Activated CD4-positive, alpha-beta T cell treated with anti-CD3 and anti-CD28 coated beads for 36 hours (primary cell): ENCODE data around the gene ZNF628. TPM values are rescaled to one million over a fixed set of nuclear protein-coding genes. Genes with fewer than 3 reads are reported as not detected.
"Not testable (repeated sequence)": the region's sequence is repeated elsewhere in the genome, so short reads cannot be mapped to it uniquely, and the experiment has no call there.

ENCODE experiments used
- ATAC-seq: fragments of 200-7000 bp; cut with Tn5 transposase; one replicate; pipeline ENCODE4 v1.10.0; 2021; ENCODE audit warnings: mild to moderate bottlenecking, moderate library complexity
- CTCF ChIA-PET: fragments of 350-600 bp; sonication (Branson Sonifier 250); formaldehyde crosslinking; loops from one replicate; lab custom pipeline; 2021; ENCODE audit warnings: antibody characterized with exemption; lab: Charles Lee
- POLR2A ChIA-PET: fragments of 350-600 bp; sonication (Branson Sonifier 250); formaldehyde crosslinking; loops from one replicate; lab custom pipeline; 2021; ENCODE audit warnings: antibody characterized with exemption, inconsistent platforms; lab: Charles Lee
- DNase-seq: peaks from one replicate; pipeline ENCODE4 v3.0.0-alpha.2; 2020
- H3K27ac Mint-ChIP-seq: one replicate; pipeline ENCODE4 v1.8.0; 2021; ENCODE audit warnings: mixed read lengths
- H3K27me3 Mint-ChIP-seq: one replicate; pipeline ENCODE4 v1.8.0; 2021; ENCODE audit warnings: mixed read lengths
- H3K36me3 Mint-ChIP-seq: one replicate; pipeline ENCODE4 v1.8.0; 2021; ENCODE audit warnings: low read depth, mixed read lengths
- H3K4me1 Mint-ChIP-seq: one replicate; pipeline ENCODE4 v1.8.0; 2021; ENCODE audit warnings: mixed read lengths
- H3K4me3 Mint-ChIP-seq: one replicate; pipeline ENCODE4 v1.8.0; 2021; ENCODE audit warnings: mild to moderate bottlenecking, moderate library complexity, mixed read lengths
- H3K9me3 Mint-ChIP-seq: one replicate; pipeline ENCODE4 v1.8.0; 2021; ENCODE audit warnings: low read depth, mixed read lengths
- intact Hi-C, 2 experiments: fragments of 100-400 bp; cut with DNase I in 1 of 2; cut with micrococcal nuclease in 1 of 2; formaldehyde crosslinking; loops; one replicate each; pipeline versions ENCODE4 v1.14.2 to v1.15.1; 2022 to 2024; cut with DNase I, micrococcal nuclease
- total RNA-seq, 2 experiments: library from RNA; stranded (reverse); gene quantifications; one replicate each; pipeline ENCODE4 v1.2.3, GENCODE V29; 2021

ZNF628 gene
- total RNA-seq, 2 experiments from 2014 or later, result 5.6 to 6.8 TPM

DNA sequence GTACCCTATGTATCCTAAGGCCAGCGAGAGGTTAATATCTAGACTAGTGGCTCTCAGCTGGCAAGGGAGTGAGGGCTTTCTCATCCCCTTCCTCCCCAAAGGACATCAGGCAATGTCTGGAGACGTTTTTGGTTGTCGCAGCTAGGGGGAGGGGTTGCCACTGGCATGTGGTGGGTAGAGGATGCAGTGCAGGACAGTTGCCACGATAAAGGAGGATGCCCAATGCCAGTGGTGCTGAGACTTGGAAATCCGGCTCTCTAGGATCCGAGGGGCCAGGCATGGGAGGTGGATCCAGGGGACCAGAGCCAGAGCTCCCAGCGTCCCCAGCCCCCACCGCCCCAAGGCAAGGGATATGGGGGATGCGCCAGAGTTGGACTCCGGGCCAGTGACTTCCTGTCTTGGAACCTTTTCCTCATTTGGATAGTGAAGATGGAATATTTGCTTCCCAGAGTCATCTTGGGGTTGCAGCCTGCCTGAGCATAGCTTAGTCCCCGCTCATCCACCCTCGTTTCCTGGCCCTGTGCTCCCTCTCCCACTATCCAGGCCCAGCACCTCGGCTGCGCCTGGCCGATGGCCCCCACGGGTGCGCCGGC, 16.7 kb downstream of the ZNF628 start:
- H3K4me3 Mint-ChIP-seq, result no peak overlapping the region
- DNase-seq (no peak), ATAC-seq (no peak)
- no peaks in the 10 kb centered on the region for H3K9me3 Mint-ChIP-seq
- POLR2A ChIA-PET, result no interaction called here
- intact Hi-C loops, result no loop called here
- no peak overlapping the region for H3K27ac Mint-ChIP-seq
- H3K27me3 Mint-ChIP-seq, result peaks cover 2% of the 10 kb centered on the region
- no peaks in the 10 kb centered on the region for H3K4me1 Mint-ChIP-seq
- CTCF ChIA-PET, result interaction anchor here (0.6 to 0.7 kb wide), 2 partner anchors 35 to 296 kb away, joined by 3 read pairs; no protein-coding TSS in a partner anchor
- H3K36me3 Mint-ChIP-seq, result no peaks in the 10 kb centered on the region

DNA sequence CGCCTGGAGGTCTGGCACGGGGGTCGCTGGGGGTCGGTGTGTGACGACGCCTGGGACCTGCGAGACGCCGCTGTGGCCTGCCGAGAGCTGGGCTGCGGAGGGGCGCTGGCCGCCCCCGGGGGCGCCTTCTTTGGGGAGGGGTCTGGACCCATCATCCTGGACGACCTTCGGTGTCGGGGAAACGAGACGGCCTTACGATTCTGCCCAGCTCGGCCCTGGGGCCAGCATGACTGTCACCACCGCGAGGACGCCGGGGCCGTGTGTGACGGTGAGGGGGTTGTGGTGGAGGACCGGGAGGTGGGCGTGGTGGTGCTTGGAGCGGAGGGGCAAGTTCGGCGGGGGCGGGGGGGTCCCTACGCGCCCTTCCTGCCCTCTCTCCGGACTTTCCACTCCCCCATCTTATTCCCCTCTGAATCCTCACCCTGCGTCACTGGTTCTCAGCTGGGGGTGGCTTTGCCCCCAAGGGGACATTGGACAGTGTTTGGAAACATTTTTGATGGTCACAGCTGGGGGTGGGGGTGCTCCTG, 17.3 kb downstream of the ZNF628 start:
- intact Hi-C loops, result no loop called here
- CTCF ChIA-PET, result interaction anchor here (0.6 to 1.7 kb wide), 2 partner anchors 10 to 297 kb away, joined by 3 to 8 read pairs; no protein-coding TSS in a partner anchor
- H3K4me1 Mint-ChIP-seq, result no peaks in the 10 kb centered on the region
- H3K4me3 Mint-ChIP-seq, result no peak overlapping the region
- no peak overlapping the region for H3K27ac Mint-ChIP-seq
- H3K36me3 Mint-ChIP-seq, result no peaks in the 10 kb centered on the region
- no peaks in the 10 kb centered on the region for H3K9me3 Mint-ChIP-seq
- peaks cover 2% of the 10 kb centered on the region for H3K27me3 Mint-ChIP-seq
- DNase-seq, result no peak
- POLR2A ChIA-PET, result no interaction called here
- no peak for ATAC-seq

DNA sequence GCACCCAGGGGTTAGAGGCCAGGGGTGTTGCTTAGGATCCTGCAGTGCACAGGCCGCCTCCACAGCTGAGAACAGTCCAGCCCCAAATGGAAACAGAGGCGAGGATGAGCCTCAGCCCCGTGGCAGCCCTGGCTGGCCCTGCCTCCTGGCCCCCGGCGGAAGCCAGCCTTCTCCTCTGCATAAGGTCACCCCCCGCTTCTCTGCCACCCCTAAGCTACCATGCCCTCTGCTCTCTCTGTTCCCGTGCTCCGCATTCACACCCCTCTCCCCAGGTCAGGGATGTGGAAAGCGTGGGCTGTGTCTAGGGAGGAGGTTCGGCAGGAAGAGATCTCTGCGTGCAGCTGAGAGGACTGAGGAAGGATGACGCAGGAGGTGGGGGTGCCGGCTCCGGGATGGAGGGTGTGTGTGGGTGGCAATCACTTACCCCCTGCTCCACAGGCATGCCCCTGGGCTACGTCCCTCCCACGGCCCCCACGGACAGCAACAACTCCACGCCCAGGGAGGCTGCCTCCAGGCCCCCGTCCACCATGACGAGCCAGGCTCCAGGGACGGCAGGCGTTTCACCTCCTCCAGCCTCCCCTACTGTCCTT, 17.9 kb downstream of the ZNF628 start:
- CTCF ChIA-PET, result interaction anchor here (0.9 to 1.7 kb wide), 3 partner anchors 10 to 27 kb away, joined by 3 to 8 read pairs (median 5); partner anchors contain the start of gene NAT14
- Mint-ChIP-seq H3K4me3 (no peak overlapping the region), H3K27ac (no peak overlapping the region), H3K4me1 (no peaks in the 10 kb centered on the region), H3K9me3 (no peaks in the 10 kb centered on the region), H3K27me3 (peaks cover 2% of the 10 kb centered on the region), H3K36me3 (no peaks in the 10 kb centered on the region)
- intact Hi-C loops, result no loop called here
- ATAC-seq, result no peak
- DNase-seq, result no peak
- POLR2A ChIA-PET, result no interaction called here

DNA sequence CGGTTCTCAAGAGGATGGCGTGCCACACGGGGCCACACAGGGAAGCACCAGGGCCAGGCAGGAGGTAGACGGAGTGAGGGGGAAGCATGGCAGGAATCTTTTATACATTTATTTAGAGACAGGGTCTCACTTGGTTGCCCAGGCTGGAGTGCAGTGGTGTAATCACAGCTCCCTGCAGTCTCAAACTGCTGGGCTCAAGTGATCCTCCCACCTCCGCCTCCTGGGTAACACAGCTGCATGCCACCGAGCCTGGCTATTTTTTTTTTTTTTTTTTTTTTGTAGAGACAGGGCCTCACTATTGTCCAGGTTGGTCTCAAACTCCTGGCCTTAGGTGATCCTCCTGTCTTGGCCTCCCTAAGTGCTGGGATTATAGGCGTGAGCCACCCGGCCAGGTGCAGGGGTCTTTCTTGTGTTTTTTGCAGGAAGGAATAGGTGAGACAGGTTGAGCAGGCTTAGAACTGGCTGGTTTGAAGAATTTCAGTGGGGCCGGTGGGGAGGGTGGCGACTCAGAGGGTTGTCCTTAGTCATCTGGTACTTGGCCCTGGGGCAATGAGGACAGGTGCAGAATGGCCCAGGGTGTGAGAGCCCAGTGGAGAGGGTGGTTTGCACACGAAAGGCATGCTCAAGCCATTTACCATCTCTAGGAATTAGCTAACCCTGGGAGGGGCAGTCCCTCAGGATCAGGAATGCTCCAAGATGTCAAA, 19.4 kb downstream of the ZNF628 start:
- DNase-seq (no peak), ATAC-seq (no peak)
- no peaks in the 10 kb centered on the region for H3K9me3 Mint-ChIP-seq
- H3K4me1 Mint-ChIP-seq, result no peaks in the 10 kb centered on the region
- peaks cover 2% of the 10 kb centered on the region for H3K27me3 Mint-ChIP-seq
- H3K27ac Mint-ChIP-seq, result no peak overlapping the region
- ChIA-PET CTCF (interaction anchor here (1.3 kb wide), 1 partner anchor 28 kb away, joined by 5 read pairs; no protein-coding TSS in a partner anchor), POLR2A (no interaction called here)
- no peaks in the 10 kb centered on the region for H3K36me3 Mint-ChIP-seq
- intact Hi-C loops, result no loop called here
- H3K4me3 Mint-ChIP-seq, result no peak overlapping the region

DNA sequence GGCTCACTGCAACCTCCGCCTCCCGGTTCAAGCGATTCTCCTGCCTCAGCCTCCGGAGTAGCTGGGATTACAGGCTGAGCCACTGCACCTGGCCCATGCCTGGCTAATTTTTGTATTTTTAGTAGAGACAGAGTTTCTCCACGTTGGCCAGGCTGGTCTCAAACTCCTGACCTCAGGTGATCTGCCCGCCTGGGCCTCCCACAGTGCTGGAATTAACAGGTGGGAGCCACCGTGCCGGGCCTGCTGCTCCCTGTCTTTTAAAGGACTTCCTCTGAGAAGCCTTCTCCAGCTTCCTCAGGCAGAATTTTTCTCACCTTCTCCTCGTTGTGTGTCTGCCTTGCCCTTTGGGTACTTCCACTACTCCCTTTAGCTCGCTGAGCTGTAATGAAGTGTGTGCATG, 20.4 kb downstream of the ZNF628 start:
- not testable (repeated sequence) for H3K27me3 Mint-ChIP-seq

DNA sequence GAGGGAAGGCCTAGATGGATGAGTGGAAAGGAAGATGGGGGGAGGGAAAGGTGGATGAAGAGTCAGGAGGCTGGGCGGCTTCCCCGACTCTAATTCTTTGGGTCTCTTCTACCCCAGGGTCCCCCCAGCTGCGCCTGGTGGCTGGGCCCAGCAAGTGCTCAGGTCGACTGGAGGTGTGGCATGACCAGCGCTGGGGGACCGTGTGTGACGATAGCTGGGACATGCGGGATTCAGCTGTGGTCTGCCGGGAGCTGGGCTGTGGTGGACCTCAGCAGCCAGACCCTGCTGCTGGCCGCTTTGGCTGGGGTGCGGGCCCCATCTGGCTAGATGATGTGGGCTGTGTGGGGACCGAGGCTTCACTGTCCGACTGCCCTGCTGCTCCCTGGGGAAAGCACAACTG, 21.3 kb downstream of the ZNF628 start:
- H3K36me3 Mint-ChIP-seq, result no peaks in the 10 kb centered on the region
- no peak overlapping the region for H3K4me3 Mint-ChIP-seq
- CTCF ChIA-PET, result interaction anchor here (0.7 to 1.7 kb wide), 3 partner anchors 31 to 77 kb away, joined by 3 to 5 read pairs (median 5); partner anchors contain the start of gene ISOC2
- H3K27me3 Mint-ChIP-seq, result peaks cover 2% of the 10 kb centered on the region
- peaks cover 9% of the 10 kb centered on the region for H3K4me1 Mint-ChIP-seq
- H3K27ac Mint-ChIP-seq, result no peak overlapping the region
- no peaks in the 10 kb centered on the region for H3K9me3 Mint-ChIP-seq
- DNase-seq, result no peak
- intact Hi-C loops, result no loop called here
- ATAC-seq, result no peak
- POLR2A ChIA-PET, result interaction anchor here (0.7 to 1.2 kb wide), 2 partner anchors 12 to 241 kb away, joined by 3 to 6 read pairs; no protein-coding TSS in a partner anchor

More for the DNA sequence above, 20.4 kb downstream of the ZNF628 start:
- intact Hi-C loops, ATAC-seq, H3K27ac Mint-ChIP-seq, H3K36me3 Mint-ChIP-seq, DNase-seq, H3K4me3 Mint-ChIP-seq, H3K9me3 Mint-ChIP-seq, H3K4me1 Mint-ChIP-seq: not testable (repeated sequence)
- ChIA-PET POLR2A (interaction anchor here (1.2 kb wide), 1 partner anchor 11 kb away, joined by 6 read pairs; no protein-coding TSS in a partner anchor), CTCF (interaction anchor here (1.1 kb wide), 1 partner anchor 35 kb away, joined by 5 read pairs; the partner anchor contains the start of gene ISOC2)

DNA sequence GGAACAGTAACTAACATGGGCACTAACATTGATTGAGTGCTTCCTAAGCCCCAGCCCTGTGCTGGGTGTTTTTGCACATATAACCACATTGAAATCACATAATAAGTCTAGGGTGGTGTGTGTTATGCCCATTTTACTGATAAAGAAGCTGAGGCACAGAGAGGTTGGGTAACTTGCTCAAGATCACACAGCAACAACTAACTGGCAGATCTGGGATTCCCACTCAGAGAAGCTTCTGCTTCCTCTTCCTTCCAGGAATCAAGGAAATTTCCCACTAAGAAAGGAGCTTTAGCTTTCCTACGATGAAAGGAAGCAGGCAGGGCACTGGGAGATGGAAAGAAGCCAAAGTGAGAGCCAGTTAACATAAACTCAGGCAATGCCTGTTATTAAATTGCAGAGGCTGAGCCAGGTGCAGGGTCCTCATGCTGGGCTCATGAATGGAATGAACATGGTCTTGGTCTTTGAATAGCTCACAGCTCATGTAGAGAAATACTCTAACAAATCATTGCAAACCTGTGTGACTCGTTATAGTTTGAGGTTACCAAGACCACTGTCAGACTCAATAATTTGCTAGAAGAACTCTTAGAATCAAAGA, 21.9 kb downstream of the ZNF628 start:
- no peaks in the 10 kb centered on the region for H3K27me3 Mint-ChIP-seq
- ChIA-PET CTCF (interaction anchor here (0.7 to 1.7 kb wide), 2 partner anchors 31 to 76 kb away, joined by 3 to 5 read pairs; no protein-coding TSS in a partner anchor), POLR2A (interaction anchor here (0.7 to 1.2 kb wide), 2 partner anchors 13 to 241 kb away, joined by 3 to 6 read pairs; no protein-coding TSS in a partner anchor)
- H3K36me3 Mint-ChIP-seq, result peaks cover 2% of the 10 kb centered on the region
- no peak for DNase-seq
- intact Hi-C loops, result no loop called here
- H3K4me1 Mint-ChIP-seq, result peaks cover 13% of the 10 kb centered on the region
- no peak overlapping the region for H3K27ac Mint-ChIP-seq
- no peak for ATAC-seq
- no peak overlapping the region for H3K4me3 Mint-ChIP-seq
- H3K9me3 Mint-ChIP-seq, result peaks cover 3% of the 10 kb centered on the region

DNA sequence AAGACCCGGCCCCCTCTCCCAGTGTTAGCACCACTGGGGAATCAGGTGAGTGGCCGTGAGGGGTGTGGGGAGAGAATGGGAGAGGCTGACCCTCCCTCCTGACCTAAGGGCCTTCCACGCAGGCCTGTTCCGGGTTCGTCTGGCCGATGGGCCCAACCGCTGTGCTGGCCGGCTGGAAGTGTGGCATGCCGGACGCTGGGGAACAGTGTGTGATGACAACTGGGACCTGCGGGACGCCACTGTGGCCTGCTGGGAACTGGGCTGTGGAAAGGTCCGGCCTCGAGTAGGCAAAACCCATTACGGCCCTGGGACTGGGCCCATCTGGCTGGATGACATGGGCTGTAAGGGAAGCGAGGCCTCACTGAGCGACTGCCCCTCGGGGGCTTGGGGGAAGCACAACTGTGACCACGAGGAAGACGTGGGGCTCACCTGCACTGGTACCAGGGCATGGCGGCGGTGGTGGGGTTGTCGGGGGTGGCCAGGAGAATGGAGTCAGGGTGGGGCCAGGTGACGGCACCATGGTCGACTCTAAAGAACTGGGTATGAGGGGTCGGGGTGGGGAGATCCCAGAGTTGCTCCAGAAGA, 24.0 kb downstream of the ZNF628 start:
- Mint-ChIP-seq H3K27me3 (no peaks in the 10 kb centered on the region), H3K27ac (no peak overlapping the region), H3K36me3 (peaks cover 3% of the 10 kb centered on the region), H3K4me1 (peaks cover 19% of the 10 kb centered on the region), H3K4me3 (no peak overlapping the region), H3K9me3 (peaks cover 3% of the 10 kb centered on the region)
- ChIA-PET CTCF (interaction anchor here (0.6 to 1.0 kb wide), 3 partner anchors 33 to 202 kb away, joined by 3 to 4 read pairs (median 3); no protein-coding TSS in a partner anchor), POLR2A (no interaction called here)
- ATAC-seq (no peak), DNase-seq (no peak)
- intact Hi-C loops, result loop anchor here in 1 of 2 experiments (10.0 kb wide), 1 partner anchor 356 kb away; the partner anchor contains the start of gene TNNT1

DNA sequence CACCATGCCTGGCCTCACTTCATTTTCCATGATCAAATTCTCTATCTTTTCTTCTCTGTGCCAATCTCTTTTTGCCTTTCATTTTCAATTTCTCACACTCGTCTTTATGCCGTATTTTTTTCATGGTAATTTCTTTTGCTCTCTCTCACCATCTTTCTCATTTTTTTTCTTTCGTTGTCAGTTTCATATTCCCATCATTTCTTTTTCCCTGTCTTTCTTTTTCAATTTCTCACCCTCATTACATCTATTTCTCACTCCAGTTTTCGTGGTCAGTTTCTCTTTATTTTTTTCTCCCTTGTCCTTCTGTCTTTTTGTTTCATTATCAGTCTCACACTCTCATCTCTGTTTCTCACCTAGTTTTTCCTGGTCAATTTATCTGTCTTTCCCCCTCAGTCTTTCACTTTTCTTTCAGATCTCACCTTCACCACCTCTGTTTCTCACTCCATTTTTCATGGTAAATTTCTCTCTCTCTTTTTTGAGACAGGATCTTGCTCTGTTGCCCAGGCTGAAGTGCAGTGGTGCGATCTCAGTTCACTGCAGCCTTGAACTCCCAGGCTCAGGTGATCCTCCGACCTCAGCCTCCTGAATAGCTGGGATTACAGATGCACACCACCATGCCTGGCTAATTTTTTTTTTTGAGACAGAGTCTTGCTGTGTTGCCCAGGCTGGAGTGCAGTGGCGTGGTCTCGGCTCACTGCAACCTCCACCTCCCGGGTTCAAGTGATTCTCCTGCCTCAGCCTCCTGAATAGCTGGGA, 26.0 kb downstream of the ZNF628 start:
- POLR2A ChIA-PET, result interaction anchor here (0.6 kb wide), 1 partner anchor 214 kb away, joined by 5 read pairs; no protein-coding TSS in a partner anchor
- ATAC-seq, result no peak
- no peaks in the 10 kb centered on the region for H3K27me3 Mint-ChIP-seq
- H3K36me3 Mint-ChIP-seq, result peaks cover 3% of the 10 kb centered on the region
- DNase-seq, result no peak
- intact Hi-C loops, result loop anchor here (2.0 to 10.0 kb wide), 2 partner anchors 42 to 358 kb away; partner anchors contain the start of genes ISOC2 (in 1 of the 2) and TNNT1 (in 1 of the 2)
- H3K4me3 Mint-ChIP-seq, result peak overlapping the region; percentile 18
- CTCF ChIA-PET, result interaction anchor here (0.6 to 0.7 kb wide), 2 partner anchors 83 to 289 kb away, joined by 3 read pairs; no protein-coding TSS in a partner anchor
- H3K9me3 Mint-ChIP-seq, result peaks cover 3% of the 10 kb centered on the region
- peak overlapping the region; percentile 49 for H3K27ac Mint-ChIP-seq
- H3K4me1 Mint-ChIP-seq, result peaks cover 19% of the 10 kb centered on the region

DNA sequence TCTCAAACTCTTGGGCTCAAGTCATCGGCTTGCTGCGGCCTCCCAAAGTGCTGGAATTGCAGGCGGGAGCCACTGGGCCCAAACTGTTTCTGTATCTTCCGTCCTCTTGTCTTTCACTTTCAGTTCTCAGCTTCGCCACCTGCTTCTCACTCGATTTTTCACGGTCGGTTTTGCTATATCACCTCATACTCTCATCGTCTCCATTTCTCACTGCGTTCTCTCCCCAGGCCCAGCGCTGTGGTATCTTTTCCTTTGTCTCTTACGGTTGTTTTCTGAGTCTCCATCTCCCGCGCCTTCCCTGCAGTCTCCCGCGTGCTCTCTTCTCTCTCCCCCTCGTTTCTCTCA, 26.7 kb downstream of the ZNF628 start:
- Mint-ChIP-seq H3K4me3 (peak overlapping the region; percentile 65), H3K36me3 (peaks cover 3% of the 10 kb centered on the region), H3K27ac (peak overlapping the region; percentile 67), H3K4me1 (peaks cover 19% of the 10 kb centered on the region), H3K27me3 (no peaks in the 10 kb centered on the region), H3K9me3 (peaks cover 3% of the 10 kb centered on the region)
- ChIA-PET POLR2A (no interaction called here), CTCF (interaction anchor here (0.6 to 2.4 kb wide), 18 partner anchors 9 to 417 kb away, joined by 3 to 30 read pairs (median 4); partner anchors contain the start of gene ZNF628)
- DNase-seq, result no peak
- intact Hi-C loops, result loop anchor here (1.0 to 10.0 kb wide), 6 partner anchors 27 to 358 kb away; partner anchors contain the start of genes ZNF628 (in 2 of the 2), ISOC2 (in 1 of the 2) and TNNT1 (in 1 of the 2)
- ATAC-seq, result no peak
